ENCODE results near the gene TDRD15. TPM values are rescaled to one million over a fixed set of nuclear protein-coding genes. Genes with fewer than 3 reads are reported as not detected.

TDRD15 gene
- total and polyA plus RNA-seq, 2 of the 4 experiments (the other 2 are of a cell fraction): not detected

- Histone ChIP-seq H2AK9ac (replicated peaks; ENCODE audit: low read depth, low read length, poor library complexity) (no peak overlapping the region), H3K9me1 (ENCODE audit: insufficient read depth, low read length) (no peaks in the 10 kb centered on the region), H3K4me3 (ENCODE audit: insufficient read depth, low read depth, low read length) (no peak overlapping the region), H3K27me3 (ENCODE audit: control insufficient read depth, insufficient read depth, low read length) (no peaks in the 10 kb centered on the region), H3K79me1 (ENCODE audit: low read depth in 1 of 2, low read length in 2 of 2) (no peaks in the 10 kb centered on the region), H3K9ac (ENCODE audit: low read depth, low read length) (no peak overlapping the region), H3K9me3 (ENCODE audit: control insufficient read depth, insufficient read depth, low read length) (no peaks in the 10 kb centered on the region), H3K36me3 (ENCODE audit: control insufficient read depth, insufficient read depth, low read length) (no peaks in the 10 kb centered on the region), H3K4me2 (ENCODE audit: low read depth, low read length) (no peak overlapping the region), H3K18ac (ENCODE audit: low read depth, low read length) (no peak overlapping the region), H2BK15ac (ENCODE audit: low read depth, low read length) (no peak overlapping the region), H4K91ac (ENCODE audit: insufficient read depth, low read depth, low read length) (no peak overlapping the region), H4K8ac (ENCODE audit: low read depth in 2 of 2, low read length in 2 of 2) (no peak overlapping the region), H2AFZ (replicated peaks; ENCODE audit: low read length, poor library complexity) (no peak overlapping the region), H3K4me1 (ENCODE audit: control insufficient read depth, insufficient read depth, low read length) (no peaks in the 10 kb centered on the region), H3K56ac (ENCODE audit: extremely low read depth, insufficient read depth, low read length) (no peak overlapping the region), H2AK5ac (ENCODE audit: low read depth, low read length) (no peak overlapping the region), H4K5ac (ENCODE audit: low read depth, low read length) (no peak overlapping the region), H2BK120ac (ENCODE audit: low read depth, low read length) (no peak overlapping the region), H3K14ac (replicated peaks; ENCODE audit: low read depth, low read length) (no peak overlapping the region), H3K23ac (ENCODE audit: low read depth, low read length) (no peak overlapping the region), H2BK20ac (ENCODE audit: low read depth, low read length) (no peak overlapping the region), H3K4ac (ENCODE audit: low read depth, low read length) (no peak overlapping the region), H4K20me1 (ENCODE audit: insufficient read depth, low read length) (no peaks in the 10 kb centered on the region), H2BK5ac (ENCODE audit: low read depth, low read length, poor library complexity, severe bottlenecking) (no peak overlapping the region), H3K27ac (ENCODE audit: insufficient read depth, low read length) (no peak overlapping the region)
- ChIA-PET POLR2A (ENCODE audit: unreplicated experiment) (no interaction called here), CTCF (no interaction called here)
- intact Hi-C loops (cut with micrococcal nuclease): no loop called here
- in situ Hi-C loops (cut with MboI; ENCODE audit: low sequenced_read_pairs): no loop called here
- DNase-seq (no peak), ATAC-seq (ENCODE audit: low read depth) (no peak)
- TF ChIP-seq RCOR1 (IDR thresholded peaks at IDR 0.05; ENCODE audit: insufficient replicate concordance, low read length): no peak
- TF ChIP-seq, protein P1, sequence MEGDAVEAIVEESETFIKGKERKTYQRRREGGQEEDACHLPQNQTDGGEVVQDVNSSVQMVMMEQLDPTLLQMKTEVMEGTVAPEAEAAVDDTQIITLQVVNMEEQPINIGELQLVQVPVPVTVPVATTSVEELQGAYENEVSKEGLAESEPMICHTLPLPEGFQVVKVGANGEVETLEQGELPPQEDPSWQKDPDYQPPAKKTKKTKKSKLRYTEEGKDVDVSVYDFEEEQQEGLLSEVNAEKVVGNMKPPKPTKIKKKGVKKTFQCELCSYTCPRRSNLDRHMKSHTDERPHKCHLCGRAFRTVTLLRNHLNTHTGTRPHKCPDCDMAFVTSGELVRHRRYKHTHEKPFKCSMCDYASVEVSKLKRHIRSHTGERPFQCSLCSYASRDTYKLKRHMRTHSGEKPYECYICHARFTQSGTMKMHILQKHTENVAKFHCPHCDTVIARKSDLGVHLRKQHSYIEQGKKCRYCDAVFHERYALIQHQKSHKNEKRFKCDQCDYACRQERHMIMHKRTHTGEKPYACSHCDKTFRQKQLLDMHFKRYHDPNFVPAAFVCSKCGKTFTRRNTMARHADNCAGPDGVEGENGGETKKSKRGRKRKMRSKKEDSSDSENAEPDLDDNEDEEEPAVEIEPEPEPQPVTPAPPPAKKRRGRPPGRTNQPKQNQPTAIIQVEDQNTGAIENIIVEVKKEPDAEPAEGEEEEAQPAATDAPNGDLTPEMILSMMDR (conservative IDR thresholded peaks at IDR 0.05; ENCODE audit: low read depth, low read length): no peak
- TF ChIP-seq CEBPB (IDR thresholded peaks at IDR 0.05; ENCODE audit: low read depth, low read length): no peak
- TF ChIP-seq CHD1 (IDR thresholded peaks at IDR 0.05; ENCODE audit: low read depth, low read length): no peak
- TF ChIP-seq, protein P2, sequence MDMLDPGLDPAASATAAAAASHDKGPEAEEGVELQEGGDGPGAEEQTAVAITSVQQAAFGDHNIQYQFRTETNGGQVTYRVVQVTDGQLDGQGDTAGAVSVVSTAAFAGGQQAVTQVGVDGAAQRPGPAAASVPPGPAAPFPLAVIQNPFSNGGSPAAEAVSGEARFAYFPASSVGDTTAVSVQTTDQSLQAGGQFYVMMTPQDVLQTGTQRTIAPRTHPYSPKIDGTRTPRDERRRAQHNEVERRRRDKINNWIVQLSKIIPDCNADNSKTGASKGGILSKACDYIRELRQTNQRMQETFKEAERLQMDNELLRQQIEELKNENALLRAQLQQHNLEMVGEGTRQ (IDR thresholded peaks at IDR 0.05; ENCODE audit: low read depth, low read length): no peak
- no peak for TF ChIP-seq NFE2L2 (IDR thresholded peaks at IDR 0.05; ENCODE audit: low read depth, low read length)
- no CpG with 5 or more reads among the region's 1 CpG for WGBS, 2 experiments (ENCODE audit: extremely low coverage in 2 of 2, insufficient read length in 1 of 2)
- dilution Hi-C loops (cut with HindIII; ENCODE audit: low sequenced_read_pairs, unreplicated experiment): no loop called here
- BruUV-seq (replicated peaks): no TSS peak
Observed at GRCh38 chr2:21083482-21083881, 40.3 kb upstream of the TDRD15 start.
